ENCODE results near the gene GPR137. TPM values are rescaled to one million over a fixed set of nuclear protein-coding genes. Genes with fewer than 3 reads are reported as not detected.

Gene GPR137
- total RNA-seq, 4 donors from 2014 or later, result 20.9 to 36.1 (median 25.4) TPM

DNA sequence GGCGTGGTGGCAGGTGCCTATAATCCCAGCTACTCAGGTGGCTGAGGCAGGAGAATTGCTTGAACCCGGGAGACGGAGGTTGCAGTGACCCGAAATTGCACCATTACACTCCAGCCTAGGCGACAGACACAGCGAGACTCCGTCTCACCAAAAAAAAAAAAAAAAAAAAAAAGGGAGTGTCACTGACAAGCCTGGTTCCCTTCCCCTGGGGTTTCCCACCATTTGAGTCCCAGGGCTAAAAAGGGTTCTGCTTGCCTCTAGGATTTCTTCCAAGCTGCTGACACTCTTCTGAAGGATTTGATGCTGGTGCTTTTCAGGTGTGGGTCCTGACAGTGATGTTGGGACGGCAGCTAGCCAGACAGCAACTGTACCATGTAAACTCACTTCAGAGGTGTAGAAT lies 53.1 kb downstream of the GPR137 start:
- no peak overlapping the region for H3K4me3 ChIP-seq
- DNase-seq (ENCODE audit: extremely low spot score), result no peak
- TF ChIP-seq EP300 (IDR thresholded peaks at IDR 0.05) (no peak), CTCF (IDR thresholded peaks at IDR 0.05) (no peak), POLR2AphosphoS5 (IDR thresholded peaks at IDR 0.05) (no peak), POLR2A (IDR thresholded peaks at IDR 0.05; ENCODE audit: low read depth) (no peak)
- intact Hi-C loops (cut with DNase I), result no loop called here
- no peaks in the 10 kb centered on the region for H3K9me3 ChIP-seq
- no peaks in the 10 kb centered on the region for H3K36me3 ChIP-seq
- no peak overlapping the region for H3K27ac ChIP-seq (replicated peaks in 1 of 4)
- peaks cover 7 to 33% (median 26%) of the 10 kb centered on the region in 4 donors for H3K4me1 ChIP-seq
- WGBS, result 82% methylated on average over 8 of the region's 8 CpGs
- no peaks in the 10 kb centered on the region for H3K27me3 ChIP-seq

Small RNAs within 50 kb of the gene (small RNA-seq; reads per million reads assigned to genes)
- 0 reads per million in 3 donors for gene RF00019

Other genes with a start within 250 kb of the GPR137 start
- 1 to 10 TPM; 2.1 to 5.0 (median 3.1) TPM for gene FLRT1, start 249.9 kb upstream of the GPR137 start, total RNA-seq
- 10 to 100 TPM; 28.8 to 70.7 (median 33.7) TPM for gene MACROD1, start 119.7 kb upstream of the GPR137 start, total RNA-seq
- gene STIP1, start 99.7 kb upstream of the GPR137 start, total RNA-seq, result 100 to 1,000 TPM in 3 of 4 donors, 10 to 100 TPM in 1; 82.2 to 116 (median 101) TPM
- 10 to 100 TPM; 12.9 to 35.5 (median 15.5) TPM for gene FERMT3, start 79.1 kb upstream of the GPR137 start, total RNA-seq
- 10 to 100 TPM; 42.3 to 90.5 (median 72.1) TPM for gene TRPT1, start 59.7 kb upstream of the GPR137 start, total RNA-seq
- gene NUDT22, start 59.6 kb upstream of the GPR137 start, total RNA-seq, result 10 to 100 TPM; 37.8 to 58.7 (median 48.6) TPM
- 10 to 100 TPM; 19.4 to 40.4 (median 25.3) TPM for gene DNAJC4, start 55.3 kb upstream of the GPR137 start, total RNA-seq
- 100 to 1,000 TPM in 2 of 4 donors, 10 to 100 TPM in 2; 92.3 to 144 (median 108) TPM for gene VEGFB, start 51.3 kb upstream of the GPR137 start, total RNA-seq
- 10 to 100 TPM; 49.0 to 87.8 (median 65.5) TPM for gene FKBP2, start 44.8 kb upstream of the GPR137 start, total RNA-seq
- 10 to 100 TPM; 50.4 to 92.9 (median 79.8) TPM for gene PPP1R14B, start 38.9 kb upstream of the GPR137 start, total RNA-seq
- gene PLCB3, start 34.3 kb upstream of the GPR137 start, total RNA-seq, result 10 to 100 TPM; 18.9 to 36.5 (median 25.3) TPM
- gene BAD, start 1.2 kb upstream of the GPR137 start, total RNA-seq, result 100 to 1,000 TPM in 3 of 4 donors, 10 to 100 TPM in 1; 99.3 to 138 (median 122) TPM
- not detected for gene KCNK4, start 5.5 kb downstream of the GPR137 start, total RNA-seq
- gene CATSPERZ, start 14.5 kb downstream of the GPR137 start, total RNA-seq, result under 1 TPM in 1 of 4 donors, not detected in 3; 0.80 TPM
- 10 to 100 TPM; 63.5 to 95.8 (median 76.1) TPM for gene ESRRA, start 19.7 kb downstream of the GPR137 start, total RNA-seq
- gene TRMT112, start 31.7 kb downstream of the GPR137 start, total RNA-seq, result 100 to 1,000 TPM; 202 to 281 (median 212) TPM
- gene PRDX5, start 32.3 kb downstream of the GPR137 start, total RNA-seq, result 100 to 1,000 TPM; 144 to 178 (median 155) TPM
- gene CCDC88B, start 54.4 kb downstream of the GPR137 start, total RNA-seq, result 10 to 100 TPM in 1 of 4 donors, 1 to 10 TPM in 3; 7.0 to 12.5 (median 8.2) TPM
- gene RPS6KA4, start 73.3 kb downstream of the GPR137 start, total RNA-seq, result 10 to 100 TPM; 19.1 to 36.1 (median 26.0) TPM

Measured in esophagus muscularis mucosa (tissue), 4 donors.